OCI-LY1 (cell line): ENCODE data around the gene CDH22.

ENCODE experiments used
- H2AFZ ChIP-seq: fragments of 200-600 bp; sonication (generic), shearing (Covaris generic); 2 replicates; pipeline ENCODE4 v1.6.0; 2014; ENCODE audit warnings: antibody characterized with exemption, mild to moderate bottlenecking, low read length
- H3F3A ChIP-seq: fragments of 200-600 bp; sonication (generic), shearing (Covaris generic); 2 replicates; pipeline ENCODE4 v1.6.0; 2014; ENCODE audit warnings: mild to moderate bottlenecking, antibody characterized with exemption, low read length, moderate library complexity; ENCODE audit not compliant: insufficient read depth
- H3K27ac ChIP-seq: fragments of 200-600 bp; sonication (generic); 2 replicates; pipeline ENCODE4 v1.5.1; 2014; ENCODE audit warnings: low read length, mixed run types, mild to moderate bottlenecking, low read depth; ENCODE audit not compliant: poor library complexity, severe bottlenecking
- H3K27me3 ChIP-seq: fragments of 200-600 bp; sonication (generic); 2 replicates; pipeline ENCODE4 v1.6.0; 2014; ENCODE audit warnings: antibody characterized with exemption, mild to moderate bottlenecking, low read length, moderate library complexity; ENCODE audit not compliant: insufficient read depth
- H3K36me3 ChIP-seq: fragments of 200-600 bp; sonication (generic); 2 replicates; pipeline ENCODE4 v1.6.1; 2014; ENCODE audit warnings: mild to moderate bottlenecking, antibody characterized with exemption, low read length, moderate library complexity, mixed read lengths; ENCODE audit not compliant: insufficient read depth
- H3K4me1 ChIP-seq: fragments of 200-600 bp; sonication (generic); 2 replicates; pipeline ENCODE4 v1.5.1; 2014; ENCODE audit warnings: mild to moderate bottlenecking, low read length, moderate library complexity; ENCODE audit not compliant: insufficient read depth, severe bottlenecking
- H3K4me2 ChIP-seq: fragments of 200-600 bp; sonication (generic), shearing (Covaris generic); 2 replicates; pipeline ENCODE4 v1.6.1; 2014; ENCODE audit warnings: low read length
- H3K4me3 ChIP-seq: fragments of 200-600 bp; sonication (generic); 2 replicates; pipeline ENCODE4 v1.5.1; 2014; ENCODE audit warnings: low read length, low read depth, mild to moderate bottlenecking, mixed read lengths; ENCODE audit not compliant: poor library complexity, severe bottlenecking
- H3K79me2 ChIP-seq: fragments of 200-600 bp; shearing (Covaris generic); 2 replicates; pipeline ENCODE4 v1.6.1; 2016; ENCODE audit warnings: mixed run types, low read length, mixed read lengths; ENCODE audit not compliant: insufficient read depth
- H3K9ac ChIP-seq: fragments of 200-600 bp; sonication (generic), shearing (Covaris generic); 2 replicates; pipeline ENCODE4 v1.6.1; 2014; ENCODE audit warnings: mild to moderate bottlenecking, low read length, mixed read lengths
- H3K9me2 ChIP-seq: fragments of 200-600 bp; sonication (generic), shearing (Covaris generic); 2 replicates; pipeline ENCODE4 v1.6.1; 2014; ENCODE audit warnings: low read depth, mild to moderate bottlenecking, low read length, mixed read lengths
- H3K9me3 ChIP-seq: fragments of 200-600 bp; shearing (Covaris generic); 2 replicates; pipeline ENCODE4 v1.6.1; 2014; ENCODE audit warnings: low read length, mixed read lengths
- H4K20me1 ChIP-seq: fragments of 200-600 bp; sonication (generic), shearing (Covaris generic); 2 replicates; pipeline ENCODE4 v1.6.0; 2016; ENCODE audit warnings: mild to moderate bottlenecking, low read length; ENCODE audit not compliant: insufficient read depth
- EZH2 ChIP-seq: fragments of 200-600 bp; sonication (generic), shearing (Covaris generic); IDR thresholded peaks from 2 replicates; pipeline ENCODE4 v1.8.0; 2017; ENCODE audit warnings: borderline replicate concordance, mixed run types, mild to moderate bottlenecking, antibody characterized with exemption, low read length, moderate library complexity, mixed read lengths
- TF ChIP-seq, protein P1 (sequence below): fragments of 200-600 bp; sonication (generic), shearing (Covaris generic); IDR thresholded peaks from 2 replicates; pipeline ENCODE4 v1.5.1; 2017; ENCODE audit warnings: mild to moderate bottlenecking, antibody characterized with exemption, low read length, moderate library complexity, mixed read lengths

Gene CDH22

DNA sequence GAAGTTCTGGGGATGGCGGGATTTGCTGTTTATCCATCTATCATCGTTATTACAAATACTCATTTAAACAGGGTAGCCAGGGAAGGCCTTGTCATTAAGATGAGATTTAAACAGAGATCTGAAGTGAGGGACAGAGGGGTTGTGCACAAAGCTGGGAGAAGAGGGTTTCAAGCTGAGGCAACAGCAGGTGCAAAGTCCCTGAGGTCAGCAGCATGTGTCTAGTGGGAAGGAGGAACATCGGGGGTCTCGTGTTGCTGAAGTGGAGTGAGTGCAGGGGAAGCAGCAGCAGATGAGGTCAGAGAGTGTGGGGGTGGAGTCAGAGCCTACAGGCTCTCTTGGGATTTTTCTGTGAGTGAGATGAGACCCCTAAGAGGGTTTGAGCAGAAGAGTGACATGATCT is 52.0 kb downstream of the CDH22 start:
- H3K36me3 ChIP-seq = no peaks in the 10 kb centered on the region
- no peaks in the 10 kb centered on the region for H3K9me2 ChIP-seq
- H2AFZ ChIP-seq = no peak overlapping the region
- H3K9ac ChIP-seq = no peak overlapping the region
- H3K27me3 ChIP-seq = no peaks in the 10 kb centered on the region
- no peak overlapping the region for H3K4me3 ChIP-seq
- H3K79me2 ChIP-seq = no peaks in the 10 kb centered on the region
- no peaks in the 10 kb centered on the region for H4K20me1 ChIP-seq
- no peak overlapping the region for H3K4me2 ChIP-seq
- no peak overlapping the region for H3K27ac ChIP-seq
- H3K9me3 ChIP-seq = no peaks in the 10 kb centered on the region
- TF ChIP-seq, protein P1, sequence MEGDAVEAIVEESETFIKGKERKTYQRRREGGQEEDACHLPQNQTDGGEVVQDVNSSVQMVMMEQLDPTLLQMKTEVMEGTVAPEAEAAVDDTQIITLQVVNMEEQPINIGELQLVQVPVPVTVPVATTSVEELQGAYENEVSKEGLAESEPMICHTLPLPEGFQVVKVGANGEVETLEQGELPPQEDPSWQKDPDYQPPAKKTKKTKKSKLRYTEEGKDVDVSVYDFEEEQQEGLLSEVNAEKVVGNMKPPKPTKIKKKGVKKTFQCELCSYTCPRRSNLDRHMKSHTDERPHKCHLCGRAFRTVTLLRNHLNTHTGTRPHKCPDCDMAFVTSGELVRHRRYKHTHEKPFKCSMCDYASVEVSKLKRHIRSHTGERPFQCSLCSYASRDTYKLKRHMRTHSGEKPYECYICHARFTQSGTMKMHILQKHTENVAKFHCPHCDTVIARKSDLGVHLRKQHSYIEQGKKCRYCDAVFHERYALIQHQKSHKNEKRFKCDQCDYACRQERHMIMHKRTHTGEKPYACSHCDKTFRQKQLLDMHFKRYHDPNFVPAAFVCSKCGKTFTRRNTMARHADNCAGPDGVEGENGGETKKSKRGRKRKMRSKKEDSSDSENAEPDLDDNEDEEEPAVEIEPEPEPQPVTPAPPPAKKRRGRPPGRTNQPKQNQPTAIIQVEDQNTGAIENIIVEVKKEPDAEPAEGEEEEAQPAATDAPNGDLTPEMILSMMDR = no peak
- TF ChIP-seq EZH2 = no peak
- no peaks in the 10 kb centered on the region for H3F3A ChIP-seq
- no peaks in the 10 kb centered on the region for H3K4me1 ChIP-seq

DNA sequence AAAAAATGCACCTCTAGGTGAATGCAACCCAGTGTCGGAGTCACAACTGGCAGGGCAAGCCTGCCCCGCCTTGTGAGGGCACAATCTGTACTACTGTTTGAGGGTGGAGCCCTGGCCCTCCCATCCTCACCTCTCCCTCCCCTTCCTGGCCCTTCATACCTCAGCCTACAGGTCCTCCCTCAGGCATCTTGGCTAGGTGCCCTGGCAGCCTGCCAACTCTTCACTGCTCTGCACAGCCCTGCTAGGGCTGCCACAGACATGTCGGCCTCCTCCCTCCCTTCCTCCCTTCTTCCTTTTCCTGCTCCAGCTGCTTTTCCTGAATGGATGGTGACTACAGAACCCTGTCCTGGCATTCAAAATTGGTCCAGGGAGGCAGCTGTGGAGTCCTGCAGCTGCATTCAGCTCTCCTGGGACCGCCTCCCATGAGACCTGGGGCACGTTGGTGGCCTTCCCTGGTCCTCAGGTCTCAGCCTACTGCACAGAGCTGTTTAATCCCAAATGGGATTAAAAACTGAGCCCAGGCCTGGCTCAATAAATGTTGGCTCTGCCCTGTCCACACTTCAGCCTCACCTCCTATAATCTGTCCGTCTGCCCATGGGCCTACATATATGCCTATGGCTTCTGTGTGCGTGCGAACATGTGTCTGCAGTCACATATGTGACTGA is 52.7 kb downstream of the CDH22 start:
- Histone ChIP-seq H3K4me2 (no peak overlapping the region), H3F3A (no peaks in the 10 kb centered on the region), H3K4me1 (no peaks in the 10 kb centered on the region), H3K4me3 (no peak overlapping the region), H2AFZ (no peak overlapping the region), H4K20me1 (no peaks in the 10 kb centered on the region), H3K9me3 (no peaks in the 10 kb centered on the region), H3K36me3 (no peaks in the 10 kb centered on the region), H3K9ac (no peak overlapping the region), H3K27me3 (no peaks in the 10 kb centered on the region), H3K27ac (no peak overlapping the region), H3K9me2 (no peaks in the 10 kb centered on the region), H3K79me2 (no peaks in the 10 kb centered on the region)
- TF ChIP-seq, protein P1 = no peak
- no peak for TF ChIP-seq EZH2

DNA sequence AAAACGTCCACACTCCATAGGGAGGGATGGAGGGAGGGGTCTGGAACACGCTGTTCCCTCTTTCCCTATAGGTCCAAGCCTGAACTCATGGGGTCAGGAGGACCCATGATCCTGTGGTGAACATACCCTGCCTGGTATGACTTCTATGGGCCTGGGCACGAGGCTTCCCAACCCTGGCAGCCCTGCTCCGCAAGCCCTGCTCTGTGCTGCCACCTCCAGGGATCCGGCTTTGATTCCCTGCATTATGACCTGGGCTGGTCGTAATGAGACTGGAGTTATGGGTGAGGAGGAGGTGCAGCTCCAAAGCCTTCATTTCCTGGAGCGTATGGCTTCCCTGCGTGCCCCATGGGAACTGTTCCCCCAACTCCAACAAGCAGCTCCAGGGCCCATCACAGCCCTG is 54.9 kb downstream of the CDH22 start:
- TF ChIP-seq EZH2 = no peak
- TF ChIP-seq, protein P1 = no peak
- H3K4me3 ChIP-seq = no peak overlapping the region

More for the DNA sequence above, 54.9 kb downstream of the CDH22 start:
- Histone ChIP-seq H3K9me3 (no peaks in the 10 kb centered on the region), H3K4me1 (no peaks in the 10 kb centered on the region), H3F3A (no peaks in the 10 kb centered on the region), H4K20me1 (no peaks in the 10 kb centered on the region), H2AFZ (no peak overlapping the region), H3K36me3 (no peaks in the 10 kb centered on the region), H3K27ac (no peak overlapping the region), H3K9me2 (no peaks in the 10 kb centered on the region), H3K9ac (no peak overlapping the region), H3K27me3 (no peaks in the 10 kb centered on the region), H3K79me2 (no peaks in the 10 kb centered on the region), H3K4me2 (no peak overlapping the region)
